ENCODE data around the gene LSAMP.

LSAMP gene

GRCh38 chr3:116470605-116471197 lies 25.4 kb upstream of the LSAMP start:
- TF ChIP-seq CTCF (conservative IDR thresholded peaks at IDR 0.05; ENCODE audit: low read depth, low read length) = no peak
- DNase-seq (ENCODE audit: low read depth) = no peak
- no peak overlapping the region for H3K4me3 ChIP-seq (ENCODE audit: low read depth, low read length)

- DNase-seq (ENCODE audit: low read depth) = no peak
- TF ChIP-seq CTCF (conservative IDR thresholded peaks at IDR 0.05; ENCODE audit: low read depth, low read length) = no peak
- no peak overlapping the region for H3K4me3 ChIP-seq (ENCODE audit: low read depth, low read length)
Measured at GRCh38 chr3:116469546-116469945, 24.3 kb upstream of the LSAMP start.

GRCh38 chr3:116464276-116464798 lies 19.1 kb upstream of the LSAMP start:
- H3K4me3 ChIP-seq (ENCODE audit: low read depth, low read length) = no peak overlapping the region
- no peak for TF ChIP-seq CTCF (conservative IDR thresholded peaks at IDR 0.05; ENCODE audit: low read depth, low read length)
- DNase-seq (ENCODE audit: low read depth) = no peak

DNA sequence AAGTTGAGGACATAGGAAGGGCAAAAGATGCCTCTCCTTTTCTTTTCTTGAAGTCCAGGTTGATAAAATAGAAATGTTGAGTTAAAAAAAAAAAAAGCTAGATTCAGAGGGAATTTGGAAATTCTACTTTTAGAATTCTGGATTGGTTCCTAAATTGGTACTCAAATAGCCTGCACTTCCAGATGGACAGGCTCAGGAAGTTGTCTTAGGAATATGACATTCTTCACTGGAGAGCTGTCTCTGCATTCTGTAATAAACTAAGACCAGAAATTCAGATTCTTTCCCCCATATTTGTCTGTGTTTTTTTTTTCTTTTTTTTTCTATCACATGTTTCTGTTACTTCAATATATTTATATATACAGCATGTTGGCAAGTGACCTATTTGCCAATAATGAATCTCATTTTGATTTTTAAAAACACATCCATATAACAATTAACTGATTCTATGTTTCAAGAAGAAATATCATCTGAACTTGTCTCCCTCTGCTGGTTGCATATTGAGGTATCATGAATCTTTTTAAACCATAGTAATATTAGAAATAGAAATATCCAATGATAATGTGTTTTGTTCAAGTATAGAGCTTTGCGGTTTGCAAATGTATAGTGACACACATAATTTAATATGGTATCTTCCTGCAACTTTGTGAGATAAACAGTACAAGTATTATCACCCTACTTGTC lies 8.5 kb upstream of the LSAMP start:
- H3K4me3 ChIP-seq (ENCODE audit: low read depth, low read length) = no peak overlapping the region
- DNase-seq (ENCODE audit: low read depth) = peak; percentile 34
- peak; percentile 41 for TF ChIP-seq CTCF (conservative IDR thresholded peaks at IDR 0.05; ENCODE audit: low read depth, low read length)

DNA sequence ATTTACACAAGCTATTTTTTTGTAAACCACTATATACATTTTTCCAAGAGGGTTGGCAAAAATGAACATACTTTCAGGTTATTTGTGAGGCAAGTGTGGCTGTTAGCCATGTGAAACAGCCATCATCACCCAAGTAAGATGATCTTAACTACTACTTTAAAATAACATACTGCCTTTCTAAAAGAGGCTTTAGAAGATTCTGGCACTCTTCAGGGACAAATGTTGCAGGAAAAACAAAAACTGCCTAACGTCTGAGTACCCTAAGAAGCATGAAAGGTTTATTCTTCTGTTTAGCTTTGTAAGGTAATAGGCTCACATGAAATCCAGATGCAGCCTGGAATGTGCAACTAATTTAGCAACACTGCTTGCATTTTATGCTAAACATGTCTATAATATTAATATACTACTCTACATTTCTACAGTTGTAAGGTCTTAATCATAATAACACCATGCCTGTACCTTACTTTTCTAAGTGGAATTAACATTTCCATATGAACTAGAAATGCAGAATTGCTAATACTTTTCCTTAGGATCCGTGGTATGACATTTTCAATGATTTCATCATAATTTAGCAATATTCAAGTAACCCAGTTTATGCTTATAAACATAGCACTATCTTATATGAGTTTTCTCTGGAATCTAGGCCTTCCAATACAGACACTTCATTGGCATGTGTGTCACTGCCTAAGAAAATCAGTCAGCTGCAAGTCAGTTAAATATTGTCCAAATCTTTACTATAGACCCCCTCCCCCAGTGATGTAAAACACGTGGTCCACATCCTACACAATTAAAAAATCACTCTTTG lies 4.5 kb upstream of the LSAMP start:
- no peak for TF ChIP-seq CTCF (conservative IDR thresholded peaks at IDR 0.05; ENCODE audit: low read depth, low read length)
- DNase-seq (ENCODE audit: low read depth) = no peak

GRCh38 chr3:116445990-116446389 lies 703 bp upstream of the LSAMP start:
- no peak for DNase-seq (ENCODE audit: low read depth)
- no peak overlapping the region for H3K4me3 ChIP-seq (ENCODE audit: low read depth, low read length)
- no peak for TF ChIP-seq CTCF (conservative IDR thresholded peaks at IDR 0.05; ENCODE audit: low read depth, low read length)

More for the DNA sequence above, 4.5 kb upstream of the LSAMP start:
- H3K4me3 ChIP-seq (ENCODE audit: low read depth, low read length) = no peak overlapping the region
